ES-I3 (cell line): ENCODE results near the gene ACCS.

Experiments used
- H3K36me3 ChIP-seq: 2 replicates; pipeline ENCODE4 v1.6.1; 2013; ENCODE audit warnings: mild to moderate bottlenecking, low read length, control low read depth, moderate library complexity; ENCODE audit not compliant: insufficient read depth
- H3K4me1 ChIP-seq: 2 replicates; pipeline ENCODE4 v1.6.1; 2013; ENCODE audit warnings: mild to moderate bottlenecking, control low read depth, low read length; ENCODE audit not compliant: insufficient read depth
- H3K9ac ChIP-seq: 2 replicates; pipeline ENCODE4 v1.6.1; 2013; ENCODE audit warnings: low read depth, mild to moderate bottlenecking, low read length, moderate library complexity
- H3K9me3 ChIP-seq: 2 replicates; pipeline ENCODE4 v1.6.1; 2013; ENCODE audit warnings: mild to moderate bottlenecking, low read length, moderate library complexity; ENCODE audit not compliant: control insufficient read depth, insufficient read depth

ACCS gene

DNA sequence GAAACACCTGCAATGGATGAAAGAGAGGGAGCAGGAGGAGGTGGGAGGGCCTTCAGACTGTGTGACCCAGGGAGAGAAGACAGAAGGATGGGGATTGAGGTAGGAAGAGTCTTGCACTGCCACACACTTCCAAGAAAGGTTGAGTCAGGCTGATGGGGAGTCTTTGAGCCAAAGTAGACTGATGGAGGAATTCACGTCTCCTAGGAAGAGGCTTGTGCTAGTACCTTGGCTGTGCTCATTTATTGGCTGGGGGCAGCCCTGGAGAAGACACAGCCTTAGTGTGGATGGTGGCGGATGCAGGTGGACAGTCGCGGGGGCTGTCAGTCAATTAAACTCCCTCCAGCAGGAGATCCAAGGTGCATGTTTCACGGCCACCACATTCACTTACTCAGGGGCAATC, 34.5 kb upstream of the ACCS start:
- H3K4me1 ChIP-seq: peaks cover 6% of the 10 kb centered on the region
- H3K9ac ChIP-seq: no peak overlapping the region
- no peaks in the 10 kb centered on the region for H3K9me3 ChIP-seq
- H3K36me3 ChIP-seq: no peaks in the 10 kb centered on the region

DNA sequence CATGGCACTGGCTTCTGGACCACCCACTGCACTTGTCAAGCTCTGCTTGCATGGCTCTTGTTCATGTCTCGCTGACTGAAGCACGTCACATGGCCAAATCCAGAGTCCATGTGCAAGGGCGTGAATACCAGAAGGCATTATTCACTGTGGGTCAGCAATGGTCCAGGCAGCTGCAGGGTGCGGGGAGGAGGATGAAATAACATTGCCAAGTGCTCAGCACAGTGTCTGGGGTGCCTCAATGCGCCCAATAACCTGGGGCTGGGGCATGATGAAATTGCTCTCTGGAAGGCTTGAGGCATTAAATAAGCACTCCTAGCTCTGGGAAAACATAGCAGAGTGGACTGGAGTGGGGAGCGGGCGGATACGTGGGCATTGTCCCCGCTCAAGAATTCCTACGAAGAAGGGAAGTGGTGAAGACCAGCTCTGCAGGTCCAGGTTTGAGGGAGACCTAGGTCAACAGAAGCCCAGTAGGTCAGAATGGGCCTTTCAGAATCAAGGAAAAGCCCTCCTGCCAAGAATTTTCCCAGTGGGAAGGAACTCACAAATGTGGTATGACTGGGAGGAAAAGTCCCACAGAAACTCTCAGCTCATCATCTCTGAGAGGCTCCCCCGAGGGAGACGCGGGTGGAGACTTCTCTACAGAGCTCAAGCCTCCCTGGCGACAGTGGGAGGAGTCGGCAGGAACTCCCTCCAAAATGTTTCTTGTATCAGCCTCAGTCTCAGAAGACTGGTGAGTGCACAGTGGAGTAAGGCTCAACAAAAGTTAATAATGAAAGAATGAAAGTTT, 33.6 kb upstream of the ACCS start:
- Histone ChIP-seq H3K36me3 (no peaks in the 10 kb centered on the region), H3K4me1 (peaks cover 9% of the 10 kb centered on the region), H3K9me3 (no peaks in the 10 kb centered on the region), H3K9ac (no peak overlapping the region)

DNA sequence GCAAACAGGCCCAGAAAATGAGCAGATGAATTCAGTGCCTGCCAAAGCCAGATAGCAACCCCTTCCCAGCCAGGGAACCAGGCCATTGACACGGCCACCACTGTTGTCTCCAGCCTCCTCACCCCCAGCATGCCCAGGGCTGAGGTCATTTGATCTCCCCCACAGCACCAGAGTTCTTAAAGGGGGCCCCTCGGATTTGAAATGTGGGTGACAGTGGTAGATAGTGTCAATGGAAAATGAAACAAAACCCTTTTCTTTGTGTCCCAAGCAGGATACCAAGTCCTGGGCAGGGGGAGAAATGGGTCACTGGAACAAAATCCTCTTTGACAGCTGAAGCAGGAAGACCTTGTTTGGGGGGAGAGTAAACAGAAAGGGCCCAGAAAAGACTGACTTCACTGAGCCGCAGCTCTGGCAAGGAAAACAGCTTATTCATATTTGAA, 32.6 kb upstream of the ACCS start:
- Histone ChIP-seq H3K4me1 (peaks cover 9% of the 10 kb centered on the region), H3K9me3 (no peaks in the 10 kb centered on the region)

DNA sequence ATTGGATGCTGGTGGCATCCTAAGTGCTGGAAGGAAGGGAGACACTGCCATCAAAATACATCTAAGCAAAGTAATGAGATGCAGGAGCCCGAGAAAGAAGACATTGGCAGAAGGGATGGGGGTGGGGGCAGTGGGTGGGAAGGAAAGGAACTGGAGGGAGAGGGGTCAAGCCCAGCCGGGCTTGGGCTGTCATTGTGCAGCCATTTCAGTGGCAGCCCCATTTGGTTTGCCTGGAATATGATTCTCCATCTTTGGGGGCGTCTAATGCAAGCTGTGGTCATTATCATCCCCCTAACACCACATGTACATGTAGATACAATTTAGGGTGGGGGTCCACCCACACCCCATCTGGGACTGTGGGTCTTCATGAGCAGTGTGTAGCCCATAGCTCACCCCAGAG, 32.2 kb upstream of the ACCS start:
- H3K4me1 ChIP-seq: peaks cover 9% of the 10 kb centered on the region
- no peaks in the 10 kb centered on the region for H3K9me3 ChIP-seq
- H3K36me3 ChIP-seq: no peaks in the 10 kb centered on the region
- no peak overlapping the region for H3K9ac ChIP-seq

More for the DNA sequence above, 32.6 kb upstream of the ACCS start:
- H3K36me3 ChIP-seq: no peaks in the 10 kb centered on the region
- H3K9ac ChIP-seq: no peak overlapping the region

DNA sequence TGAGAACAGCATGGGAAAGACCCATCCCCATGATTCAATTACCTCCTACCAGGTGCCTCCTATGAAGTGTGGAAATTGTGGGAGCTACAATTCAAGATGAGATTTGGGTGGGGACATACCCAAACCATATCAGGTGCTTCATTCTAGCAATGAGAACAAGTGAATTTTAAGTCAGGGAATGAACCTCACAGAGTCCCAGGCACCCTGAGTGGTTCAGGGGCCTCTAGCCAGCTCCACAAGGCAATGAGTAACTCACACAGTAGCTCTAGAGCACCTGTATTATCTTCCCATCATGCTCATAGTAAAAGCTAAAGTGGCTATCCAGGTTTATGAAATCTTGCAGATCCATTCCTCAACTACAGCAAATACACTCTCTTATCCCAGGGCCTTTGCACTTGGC, 31.4 kb upstream of the ACCS start:
- H3K9ac ChIP-seq: no peak overlapping the region

DNA sequence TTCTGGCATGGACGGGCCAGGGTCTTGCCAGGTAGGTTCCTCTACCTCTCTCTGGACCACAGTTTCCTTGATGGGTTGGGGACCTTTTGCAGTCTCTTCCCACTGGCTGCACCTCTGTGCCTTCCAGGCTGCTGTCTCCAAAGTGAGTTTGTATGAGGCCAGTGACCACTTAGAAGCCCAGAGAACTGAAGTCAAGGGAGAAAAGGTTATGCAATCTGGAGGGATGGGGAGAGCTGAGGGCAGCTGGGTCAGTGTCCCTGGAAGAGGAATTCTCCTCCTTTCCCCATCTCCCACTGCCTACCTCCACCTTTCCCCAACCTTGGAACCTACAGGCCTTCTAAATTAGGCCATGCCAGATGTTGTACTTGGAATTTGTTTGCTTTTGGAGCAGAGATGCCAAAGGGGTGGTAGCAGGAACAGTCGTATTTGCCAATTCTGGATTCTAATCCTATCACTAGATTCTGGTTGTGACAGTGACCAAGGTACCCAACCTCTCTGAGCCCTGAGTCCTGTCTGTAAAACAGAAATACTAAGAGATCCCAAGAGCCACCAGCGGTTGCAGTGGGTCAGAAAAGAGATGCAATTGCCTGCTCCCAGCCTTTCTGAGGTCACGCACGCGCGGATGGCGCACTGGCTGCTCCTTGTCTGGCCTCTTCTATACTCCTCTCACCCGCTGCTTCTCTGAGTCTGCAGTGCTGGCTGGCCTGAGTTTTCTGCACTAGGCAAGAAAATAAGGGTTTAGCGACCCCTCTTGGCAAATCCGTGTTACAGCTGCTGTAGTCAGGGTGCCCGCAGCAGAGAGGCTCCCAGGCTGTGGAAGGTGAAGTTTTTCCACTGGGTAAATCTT, 29.0 kb upstream of the ACCS start:
- H3K36me3 ChIP-seq: no peaks in the 10 kb centered on the region
- H3K4me1 ChIP-seq: 0 out of 2 replicates have a peak, but pooled peaks cover 3% of the 10 kb centered on the region
- no peaks in the 10 kb centered on the region; the same call in 1 of the 2 replicates for H3K9me3 ChIP-seq
- H3K9ac ChIP-seq: no peak overlapping the region

More for the DNA sequence above, 31.4 kb upstream of the ACCS start:
- H3K9me3 ChIP-seq: no peaks in the 10 kb centered on the region
- peaks cover 9% of the 10 kb centered on the region for H3K4me1 ChIP-seq
- H3K36me3 ChIP-seq: no peaks in the 10 kb centered on the region

DNA sequence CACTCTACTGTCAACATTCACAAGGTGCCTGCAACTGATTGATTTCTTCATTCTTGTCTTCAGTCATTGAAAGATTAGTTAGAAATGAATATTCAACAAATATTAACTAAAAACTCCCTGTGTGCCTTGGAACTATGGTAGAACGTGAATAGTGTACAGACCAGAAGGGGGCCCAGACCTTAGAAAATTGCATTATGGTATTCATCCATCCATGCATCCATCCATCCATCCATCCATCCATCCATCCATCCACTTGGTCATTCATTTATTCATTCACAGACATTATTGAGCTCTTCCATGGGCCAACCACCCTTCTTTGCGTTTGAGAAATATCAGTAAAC, 28.4 kb upstream of the ACCS start:
- H3K36me3 ChIP-seq: no peaks in the 10 kb centered on the region

DNA sequence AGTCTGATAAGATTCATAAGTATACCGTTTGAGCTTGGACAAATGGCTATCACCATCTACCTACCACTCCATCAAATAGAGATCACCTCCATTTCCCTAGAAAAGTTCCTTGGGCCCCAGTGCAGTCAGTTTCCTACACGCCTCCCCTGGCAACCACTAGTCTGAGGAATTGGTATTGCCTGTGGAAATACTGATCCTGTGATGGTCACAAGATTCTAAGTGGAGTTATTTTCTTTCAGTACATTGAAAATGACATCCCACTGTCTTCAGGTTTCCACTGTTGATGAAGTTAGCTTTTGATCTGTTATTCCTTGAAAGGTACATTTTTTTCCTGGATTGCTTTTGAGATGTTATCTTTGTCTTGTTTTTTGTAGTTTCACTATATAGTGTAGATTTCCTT, 22.9 kb upstream of the ACCS start:
- no peak overlapping the region for H3K9ac ChIP-seq
- H3K36me3 ChIP-seq: no peaks in the 10 kb centered on the region
- no peaks in the 10 kb centered on the region for H3K4me1 ChIP-seq
- no peaks in the 10 kb centered on the region; the same call in 1 of the 2 replicates for H3K9me3 ChIP-seq

More for the DNA sequence above, 28.4 kb upstream of the ACCS start:
- Histone ChIP-seq H3K9me3 (no peaks in the 10 kb centered on the region; the same call in 1 of the 2 replicates), H3K9ac (no peak overlapping the region), H3K4me1 (0 out of 2 replicates have a peak, but pooled peaks cover 3% of the 10 kb centered on the region)

DNA sequence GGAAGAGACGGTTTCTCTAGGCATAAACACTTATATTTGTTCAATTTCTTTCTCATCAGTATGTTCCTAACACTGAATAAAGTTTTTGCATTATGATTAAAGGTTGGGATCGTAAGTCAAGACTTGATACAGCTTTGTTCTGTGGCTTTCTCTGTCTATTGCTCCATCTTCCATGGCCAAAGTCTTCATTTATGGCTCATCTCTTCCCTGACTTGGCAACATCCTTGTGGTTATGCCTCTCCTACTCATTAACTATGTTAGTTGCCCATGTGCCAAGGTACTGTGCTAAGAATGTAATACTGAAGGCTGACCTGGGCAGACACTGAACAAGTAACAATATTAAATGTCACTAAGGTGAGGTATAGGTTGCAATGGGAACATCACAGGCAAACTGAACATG, 19.9 kb upstream of the ACCS start:
- H3K9me3 ChIP-seq: no peaks in the 10 kb centered on the region; the same call in 1 of the 2 replicates
- no peak overlapping the region for H3K9ac ChIP-seq
- no peaks in the 10 kb centered on the region for H3K36me3 ChIP-seq
- no peaks in the 10 kb centered on the region for H3K4me1 ChIP-seq

DNA sequence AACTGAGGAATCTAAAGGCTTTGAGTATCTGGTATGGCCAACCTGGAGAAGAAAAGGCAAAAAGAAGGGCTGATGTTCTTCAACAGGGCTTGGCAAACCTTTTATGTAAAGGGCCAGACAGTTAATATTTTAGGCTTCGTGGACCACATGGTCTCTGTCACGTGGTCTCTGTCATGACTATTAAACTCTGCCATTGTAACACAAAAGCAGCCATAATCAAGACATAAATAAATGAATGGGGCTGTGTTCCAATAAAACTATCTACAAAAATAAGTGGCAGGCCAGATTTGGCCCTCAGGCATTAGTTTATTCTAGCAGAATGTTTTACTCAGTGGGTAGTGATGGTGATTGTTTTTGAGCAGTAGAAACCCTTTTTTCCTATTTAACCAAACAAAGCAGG, 18.8 kb upstream of the ACCS start:
- no peak overlapping the region for H3K9ac ChIP-seq
- no peaks in the 10 kb centered on the region for H3K9me3 ChIP-seq
- no peaks in the 10 kb centered on the region for H3K4me1 ChIP-seq
- H3K36me3 ChIP-seq: no peaks in the 10 kb centered on the region

DNA sequence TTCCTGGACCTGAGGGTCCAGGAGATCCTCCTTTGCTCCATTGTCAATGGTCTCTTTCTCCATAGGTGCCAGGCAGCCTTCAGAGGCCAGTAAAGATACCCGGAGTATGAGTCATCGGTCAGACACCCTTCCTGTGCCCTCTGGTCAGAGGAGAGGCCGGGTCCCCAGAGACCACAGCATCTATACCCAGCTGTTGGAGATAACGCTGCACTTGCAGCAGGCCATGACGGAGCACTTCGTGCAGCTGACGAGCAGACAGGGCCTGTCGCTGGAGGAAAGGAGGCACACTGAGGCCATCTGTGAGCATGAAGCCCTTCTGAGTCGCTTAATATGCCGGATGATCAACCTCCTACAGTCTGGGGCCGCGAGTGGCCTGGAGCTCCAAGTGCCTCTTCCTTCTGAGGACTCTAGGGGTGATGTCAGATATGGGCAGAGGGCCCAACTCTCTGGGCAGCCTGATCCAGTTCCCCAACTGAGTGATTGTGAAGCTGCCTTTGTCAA, 18.1 kb upstream of the ACCS start, which contains the start of gene ACCSL:
TSS of gene ACCSL (plus strand) at position 51 of the 501 bp plus-strand sequence. CDS start at position 107, 56 bp downstream.
- Histone ChIP-seq H3K4me1 (no peaks in the 10 kb centered on the region), H3K9me3 (no peaks in the 10 kb centered on the region), H3K9ac (no peak within 1 kb of the TSS), H3K36me3 (no peaks in the 10 kb centered on the region)

DNA sequence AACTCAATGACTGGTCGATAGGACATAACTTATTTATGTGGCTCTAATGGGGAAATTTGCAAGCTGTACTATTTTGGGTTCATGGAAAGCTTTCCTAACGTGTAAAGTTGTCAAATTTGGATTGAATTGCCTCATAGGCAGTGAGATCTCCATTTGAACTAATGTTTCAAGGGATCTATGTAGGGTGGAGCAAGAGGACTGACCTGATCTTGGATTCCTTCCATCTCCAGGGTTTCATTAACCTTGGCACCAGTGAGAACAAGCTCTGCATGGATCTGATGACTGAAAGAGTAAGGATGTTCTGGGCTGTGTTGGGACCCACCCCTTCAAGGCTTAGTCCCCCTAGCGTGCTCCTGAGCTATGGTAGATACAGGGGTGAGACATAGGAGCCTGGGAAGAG, 16.2 kb upstream of the ACCS start:
- no peaks in the 10 kb centered on the region for H3K4me1 ChIP-seq
- no peaks in the 10 kb centered on the region for H3K36me3 ChIP-seq
- no peak overlapping the region for H3K9ac ChIP-seq
- no peaks in the 10 kb centered on the region for H3K9me3 ChIP-seq

DNA sequence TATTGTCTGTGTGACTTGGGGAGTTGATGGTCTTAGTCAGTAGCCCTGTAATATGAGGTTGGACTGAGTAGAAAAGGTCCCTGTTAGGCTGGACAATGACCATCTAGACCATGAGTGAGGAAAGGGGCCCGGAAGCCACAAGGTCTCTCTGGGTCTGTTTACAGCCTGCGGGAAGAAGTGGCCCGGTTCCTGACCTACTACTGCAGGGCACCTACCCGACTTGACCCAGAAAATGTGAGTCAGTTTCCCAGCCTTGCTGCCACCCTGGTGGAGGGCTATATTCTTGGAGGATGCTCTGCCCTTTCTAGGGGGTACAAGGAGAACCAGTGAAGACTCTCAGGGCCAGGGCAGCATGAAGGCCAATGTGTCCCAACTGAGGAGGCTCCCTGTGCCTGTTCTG, 14.9 kb upstream of the ACCS start:
- Histone ChIP-seq H3K9ac (no peak overlapping the region), H3K36me3 (no peaks in the 10 kb centered on the region), H3K9me3 (no peaks in the 10 kb centered on the region), H3K4me1 (no peaks in the 10 kb centered on the region)

DNA sequence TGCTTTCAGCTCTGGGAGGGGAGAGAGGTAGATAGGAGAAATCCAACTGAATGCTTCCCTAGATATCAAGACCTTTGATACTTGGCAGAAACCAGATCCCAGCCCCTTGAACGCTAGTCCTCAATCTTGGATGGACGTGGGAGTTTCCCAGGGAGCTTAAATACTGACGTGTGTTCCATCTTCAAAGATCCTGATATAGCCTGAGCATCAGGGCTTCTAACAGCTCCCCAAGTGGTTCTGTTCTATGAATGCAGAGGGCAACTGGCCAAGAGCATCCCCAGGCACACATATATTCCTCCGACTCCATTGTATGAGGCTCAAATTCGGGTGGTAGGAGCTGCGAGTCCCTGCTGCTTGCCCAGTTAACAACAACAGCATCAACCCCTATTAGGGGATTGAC, 8.7 kb upstream of the ACCS start:
- Histone ChIP-seq H3K9me3 (no peaks in the 10 kb centered on the region), H3K9ac (no peak overlapping the region), H3K4me1 (no peaks in the 10 kb centered on the region), H3K36me3 (no peaks in the 10 kb centered on the region)
